Activated naive CD8-positive, alpha-beta T cell treated with anti-CD3 and anti-CD28 coated beads, Interleukin-2, amount 10 ng/mL, durations not matched to agents 7 days and 5 days (primary cell): Measurements from ENCODE around the gene FIGNL2. TPM values are rescaled to one million over a fixed set of nuclear protein-coding genes. Genes with fewer than 3 reads are reported as not detected.
"Not testable (repeated sequence)": the region's sequence is repeated elsewhere in the genome, so short reads cannot be mapped to it uniquely, and the experiment has no call there.

Experiments used
- ATAC-seq: fragments of 150-1000 bp; cut with Tn5 transposase; one replicate; pipeline ENCODE4 v1.10.0; 2021; ENCODE audit warnings: low read depth, moderate library complexity
- POLR2A ChIA-PET: fragments of 350-600 bp; sonication (Branson Sonifier 250); formaldehyde crosslinking; loops from one replicate; lab custom pipeline; 2021; ENCODE audit warnings: antibody characterized with exemption; lab: Charles Lee
- DNase-seq: peaks from one replicate; pipeline ENCODE4 v3.0.0; 2021
- H3K27ac Mint-ChIP-seq: one replicate; pipeline ENCODE4 v1.8.0; 2022; ENCODE audit warnings: mild to moderate bottlenecking, mixed read lengths
- H3K27me3 Mint-ChIP-seq: one replicate; pipeline ENCODE4 v1.8.0; 2022; ENCODE audit warnings: mild to moderate bottlenecking, moderate library complexity, mixed read lengths
- H3K36me3 Mint-ChIP-seq: one replicate; pipeline ENCODE4 v1.8.0; 2021; ENCODE audit warnings: mild to moderate bottlenecking, mixed read lengths
- H3K4me1 Mint-ChIP-seq: one replicate; pipeline ENCODE4 v1.8.0; 2021; ENCODE audit warnings: mixed read lengths
- H3K4me3 Mint-ChIP-seq: one replicate; pipeline ENCODE4 v1.8.0; 2022; ENCODE audit warnings: mild to moderate bottlenecking, moderate library complexity, mixed read lengths
- H3K9me3 Mint-ChIP-seq: one replicate; pipeline ENCODE4 v1.8.0; 2021; ENCODE audit warnings: mixed read lengths
- total RNA-seq, 2 experiments: library from RNA; stranded (reverse); gene quantifications; one replicate each; pipeline ENCODE4 v1.2.3, GENCODE V29; 2021

Gene FIGNL2
- total RNA-seq, 2 experiments from 2014 or later, result 0.74 to 1.1 TPM

DNA sequence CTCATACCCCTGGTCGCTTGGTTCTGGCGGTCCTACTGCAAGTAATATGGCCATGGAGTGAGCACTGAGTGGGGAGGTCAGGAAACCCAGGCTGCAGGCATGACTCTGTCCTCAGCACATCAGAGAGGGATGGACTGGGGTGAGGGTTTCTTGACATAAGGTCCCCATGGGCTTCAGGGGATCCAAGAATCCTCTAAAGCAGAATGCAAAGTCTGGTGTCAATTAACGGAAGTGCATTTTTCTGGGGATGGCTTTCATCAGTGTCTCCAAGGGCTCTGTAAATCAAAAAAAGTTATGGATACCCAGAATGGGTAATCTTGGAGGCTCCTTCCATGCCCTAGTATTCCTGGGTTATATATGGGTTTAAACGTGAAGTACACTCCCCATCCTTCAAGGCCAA lies 3.7 kb downstream of the FIGNL2 start:
- Mint-ChIP-seq H3K9me3 (no peaks in the 10 kb centered on the region), H3K27me3 (peaks cover 44% of the 10 kb centered on the region), H3K27ac (no peak overlapping the region), H3K36me3 (no peaks in the 10 kb centered on the region), H3K4me1 (peaks cover 4% of the 10 kb centered on the region), H3K4me3 (no peak overlapping the region)
- POLR2A ChIA-PET, result no interaction called here
- ATAC-seq, result no peak
- no peak for DNase-seq

DNA sequence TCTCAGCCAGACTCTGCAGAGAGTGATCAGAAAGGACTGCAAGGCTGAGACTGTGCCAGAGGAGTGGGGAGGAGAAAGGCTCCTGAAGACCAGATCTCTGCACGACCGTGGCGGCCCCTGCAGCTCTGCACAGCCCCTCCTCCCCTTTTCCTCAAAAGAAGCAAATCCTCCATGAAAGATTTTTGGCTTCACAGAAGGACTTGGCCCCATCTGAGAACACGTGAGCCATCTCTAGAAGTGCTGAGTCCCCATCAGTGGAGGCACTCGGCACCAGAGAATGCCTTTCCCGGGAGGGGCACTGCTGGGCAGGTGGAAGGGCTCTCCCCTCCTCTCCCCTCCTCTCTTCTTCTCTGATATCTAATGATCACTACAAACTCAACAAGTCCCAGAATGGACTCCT lies 6.8 kb downstream of the FIGNL2 start:
- H3K27me3 Mint-ChIP-seq, result peaks cover 50% of the 10 kb centered on the region
- no peak for DNase-seq
- H3K4me1 Mint-ChIP-seq, result peaks cover 4% of the 10 kb centered on the region
- no peak for ATAC-seq
- no peak overlapping the region for H3K4me3 Mint-ChIP-seq
- H3K27ac Mint-ChIP-seq, result no peak overlapping the region
- H3K36me3 Mint-ChIP-seq, result no peaks in the 10 kb centered on the region
- POLR2A ChIA-PET, result interaction anchor here (1.3 kb wide), 1 partner anchor 10 kb away, joined by 3 read pairs; no protein-coding TSS in a partner anchor
- no peaks in the 10 kb centered on the region for H3K9me3 Mint-ChIP-seq

DNA sequence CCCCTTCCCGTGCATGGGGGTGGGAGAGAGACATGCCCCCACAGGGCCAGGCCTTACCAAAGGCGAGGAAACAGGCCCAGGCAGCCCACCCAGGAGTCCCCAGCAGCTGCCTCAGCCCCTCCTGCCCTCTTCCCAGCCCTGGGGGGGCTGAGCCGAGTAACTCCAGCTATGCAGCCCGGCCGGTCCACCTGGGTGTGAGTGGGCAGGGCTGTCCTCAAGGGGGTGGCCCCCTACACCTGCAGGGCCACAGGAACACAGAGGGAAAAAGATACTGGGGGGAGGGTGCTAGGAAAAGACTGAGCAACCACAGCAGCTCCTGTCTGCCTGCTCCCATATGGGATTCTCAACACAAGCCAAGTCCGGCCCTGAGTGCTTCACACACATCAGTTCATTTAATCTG lies 7.6 kb downstream of the FIGNL2 start:
- no peak overlapping the region for H3K27ac Mint-ChIP-seq
- no peaks in the 10 kb centered on the region for H3K9me3 Mint-ChIP-seq
- no peak overlapping the region for H3K4me3 Mint-ChIP-seq
- no peak for DNase-seq
- H3K27me3 Mint-ChIP-seq, result peaks cover 42% of the 10 kb centered on the region
- peaks cover under 1% of the 10 kb centered on the region for H3K4me1 Mint-ChIP-seq
- POLR2A ChIA-PET, result interaction anchor here (0.8 to 1.3 kb wide), 2 partner anchors 9 to 21 kb away, joined by 3 read pairs; no protein-coding TSS in a partner anchor
- H3K36me3 Mint-ChIP-seq, result no peaks in the 10 kb centered on the region
- no peak for ATAC-seq

DNA sequence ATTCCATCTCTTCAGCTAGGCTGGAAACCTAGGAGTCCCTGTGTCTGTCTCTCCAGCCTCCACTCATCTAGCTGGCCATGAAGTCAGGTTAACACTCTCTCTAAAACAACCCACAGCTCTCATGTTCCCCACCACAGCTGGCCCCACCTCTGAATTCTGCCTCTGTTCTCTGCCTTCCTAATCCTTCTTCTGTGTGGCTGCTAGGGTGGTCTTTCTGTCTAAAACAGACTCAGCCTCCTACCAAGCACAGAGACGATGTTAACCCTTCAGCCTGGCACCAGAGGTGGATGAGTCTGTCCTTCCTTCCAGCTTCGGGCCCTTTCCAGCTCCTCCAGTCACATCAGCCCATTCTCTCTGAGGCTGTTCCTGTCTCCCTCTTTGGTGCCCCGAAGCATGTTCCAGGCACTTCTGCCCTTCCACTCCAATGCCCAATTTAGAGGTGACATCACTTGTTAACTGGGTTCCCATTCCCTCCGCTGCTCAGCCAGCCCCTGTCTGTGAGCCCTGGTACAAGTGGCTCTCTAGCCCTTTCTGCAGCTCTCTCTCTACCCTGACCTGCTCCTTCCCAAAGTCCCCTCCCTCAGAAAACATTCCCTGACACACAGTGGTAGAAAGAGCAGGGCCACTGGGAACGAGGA lies 9.1 kb downstream of the FIGNL2 start:
- ATAC-seq, result no peak
- H3K4me1 Mint-ChIP-seq, result no peaks in the 10 kb centered on the region
- H3K9me3 Mint-ChIP-seq, result no peaks in the 10 kb centered on the region
- H3K27me3 Mint-ChIP-seq, result peaks cover 35% of the 10 kb centered on the region
- H3K4me3 Mint-ChIP-seq, result no peak overlapping the region
- no peak overlapping the region for H3K27ac Mint-ChIP-seq
- POLR2A ChIA-PET, result no interaction called here
- DNase-seq, result no peak
- no peaks in the 10 kb centered on the region for H3K36me3 Mint-ChIP-seq

DNA sequence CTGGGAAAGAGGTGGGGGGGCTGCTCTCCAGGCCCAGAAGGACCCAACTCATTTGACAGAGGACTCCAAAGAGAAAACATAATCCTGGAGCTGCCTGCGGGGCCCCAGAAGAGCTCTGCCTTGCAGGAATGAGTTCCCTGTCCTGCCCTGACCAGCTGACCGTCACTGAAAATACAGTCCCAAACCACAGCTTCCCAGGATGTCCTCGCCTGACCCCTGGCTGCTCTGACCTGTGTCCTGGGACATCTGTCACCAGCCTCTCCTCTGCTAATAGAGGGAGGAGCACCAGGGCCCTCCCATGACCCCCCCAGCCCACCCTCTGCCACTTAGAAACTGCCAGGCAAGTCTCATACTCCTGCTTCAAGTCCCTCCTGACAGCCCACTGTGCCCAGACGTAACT lies 9.8 kb downstream of the FIGNL2 start:
- peaks cover 2% of the 10 kb centered on the region for H3K4me1 Mint-ChIP-seq
- ATAC-seq (no peak), DNase-seq (no peak)
- H3K36me3 Mint-ChIP-seq, result no peaks in the 10 kb centered on the region
- no peak overlapping the region for H3K27ac Mint-ChIP-seq
- peaks cover 33% of the 10 kb centered on the region for H3K27me3 Mint-ChIP-seq
- no peak overlapping the region for H3K4me3 Mint-ChIP-seq
- POLR2A ChIA-PET, result no interaction called here
- H3K9me3 Mint-ChIP-seq, result no peaks in the 10 kb centered on the region

DNA sequence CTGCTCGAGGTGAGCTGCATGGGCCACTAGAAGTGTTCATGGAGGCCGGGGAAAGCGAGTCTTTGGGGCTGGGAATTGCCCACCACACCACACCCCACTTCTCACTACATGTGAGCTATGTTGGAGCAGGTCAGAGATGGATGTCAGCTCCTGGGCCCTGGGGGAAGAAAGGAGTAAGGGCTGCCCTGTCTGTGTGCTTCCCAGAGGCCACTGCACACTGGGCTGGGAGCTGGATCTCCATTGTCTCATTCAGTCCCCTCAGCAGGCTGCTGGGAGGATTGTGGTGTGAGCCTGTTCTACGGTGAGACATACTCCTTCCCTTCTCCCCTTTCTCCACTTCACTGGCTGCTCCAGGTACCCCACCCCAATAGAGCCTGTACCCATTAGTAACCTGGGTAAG lies 10.5 kb downstream of the FIGNL2 start:
- Mint-ChIP-seq H3K9me3 (no peaks in the 10 kb centered on the region), H3K4me1 (peaks cover 9% of the 10 kb centered on the region), H3K36me3 (no peaks in the 10 kb centered on the region), H3K27ac (no peak overlapping the region), H3K27me3 (peaks cover 32% of the 10 kb centered on the region), H3K4me3 (no peak overlapping the region)
- ATAC-seq (no peak), DNase-seq (no peak)
- POLR2A ChIA-PET, result interaction anchor here (0.5 kb wide), 1 partner anchor 43 kb away, joined by 3 read pairs; no protein-coding TSS in a partner anchor

DNA sequence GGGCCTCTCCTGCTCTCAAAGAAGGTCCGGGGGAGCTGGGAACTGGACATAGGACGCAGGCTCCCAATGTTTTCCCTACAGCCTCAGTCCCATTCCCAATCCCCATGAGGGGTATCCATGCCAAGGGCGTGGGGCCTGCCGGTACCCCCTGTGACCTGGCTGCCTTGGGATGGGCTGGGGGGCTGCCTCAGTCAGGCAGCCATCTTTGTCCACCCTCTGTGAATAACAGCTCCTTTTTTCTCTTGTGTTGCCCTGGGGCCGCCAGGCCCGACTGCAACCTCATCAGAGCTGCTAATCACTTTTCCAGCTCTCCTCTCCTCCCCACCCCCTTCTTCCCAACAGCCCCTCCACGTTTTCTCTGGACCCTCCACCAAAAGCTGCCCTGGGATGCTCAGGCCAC lies 11.2 kb downstream of the FIGNL2 start:
- no peaks in the 10 kb centered on the region for H3K9me3 Mint-ChIP-seq

DNA sequence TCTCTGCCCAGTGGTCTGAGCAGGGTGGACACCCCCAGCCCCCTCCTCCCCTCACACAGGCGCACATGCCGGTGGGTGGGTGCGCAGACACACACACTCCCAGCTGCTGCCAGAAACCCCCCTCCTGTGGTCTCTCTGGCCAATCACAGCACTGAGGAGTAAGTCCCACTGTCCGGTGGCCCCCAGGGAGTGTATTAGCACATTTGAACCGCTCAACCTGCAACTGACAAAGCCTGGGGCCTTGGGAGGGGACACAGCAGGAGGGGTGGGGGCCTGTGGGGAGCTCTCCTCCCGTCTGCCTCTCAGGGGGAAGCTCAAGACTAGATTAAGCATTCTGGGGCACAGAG lies 11.7 kb downstream of the FIGNL2 start:
- Mint-ChIP-seq H3K27me3 (peaks cover 38% of the 10 kb centered on the region), H3K27ac (no peak overlapping the region), H3K4me1 (peaks cover 18% of the 10 kb centered on the region), H3K9me3 (no peaks in the 10 kb centered on the region), H3K4me3 (no peak overlapping the region), H3K36me3 (no peaks in the 10 kb centered on the region)
- DNase-seq, result no peak
- ATAC-seq, result no peak
- POLR2A ChIA-PET, result no interaction called here

More for the DNA sequence above, 11.2 kb downstream of the FIGNL2 start:
- no peak for ATAC-seq
- DNase-seq, result no peak
- Mint-ChIP-seq H3K27ac (no peak overlapping the region), H3K4me3 (no peak overlapping the region), H3K4me1 (peaks cover 16% of the 10 kb centered on the region), H3K36me3 (no peaks in the 10 kb centered on the region), H3K27me3 (peaks cover 36% of the 10 kb centered on the region)
- POLR2A ChIA-PET, result no interaction called here

DNA sequence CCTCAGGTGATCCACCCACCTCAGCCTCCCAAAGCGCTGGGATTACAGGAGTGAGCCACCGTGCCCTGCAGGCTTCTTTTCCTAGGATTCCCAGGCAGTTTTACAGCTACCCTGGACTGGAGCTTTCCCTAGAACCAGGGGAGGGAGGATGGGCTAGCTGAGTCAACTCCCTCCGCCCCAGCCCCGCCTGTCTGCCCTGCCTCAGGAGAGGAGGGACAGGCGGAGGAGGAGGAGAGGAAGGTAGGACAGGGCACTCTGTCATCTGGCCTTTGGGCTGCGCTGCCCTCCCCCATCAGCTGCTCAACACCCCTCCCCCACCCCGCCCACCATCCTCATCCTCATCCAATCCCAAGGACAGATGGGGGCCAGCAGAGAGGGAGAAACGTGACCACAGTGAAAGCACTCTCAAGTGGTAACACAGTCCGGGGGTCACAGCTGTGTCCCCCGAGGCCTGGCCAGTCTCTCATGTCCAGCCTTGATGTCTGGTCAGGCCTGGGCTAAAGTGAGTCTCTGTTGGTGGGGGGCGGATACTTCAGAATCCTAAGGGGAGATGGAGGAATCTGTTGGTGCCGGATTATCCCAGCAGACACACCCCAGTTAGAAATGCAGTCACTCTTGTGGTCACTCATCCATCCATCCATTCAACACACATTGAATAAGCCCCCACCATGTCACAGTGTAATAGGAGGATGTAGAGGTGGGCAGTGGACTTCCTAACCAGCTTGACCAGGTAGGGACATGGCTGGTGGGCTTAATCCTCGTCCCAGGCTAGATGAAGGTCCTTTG lies 12.3 kb downstream of the FIGNL2 start:
- Mint-ChIP-seq H3K4me3 (no peak overlapping the region), H3K27ac (no peak overlapping the region), H3K27me3 (peaks cover 39% of the 10 kb centered on the region), H3K9me3 (no peaks in the 10 kb centered on the region), H3K4me1 (peaks cover 18% of the 10 kb centered on the region), H3K36me3 (no peaks in the 10 kb centered on the region)
- POLR2A ChIA-PET, result interaction anchor here (0.7 kb wide), 1 partner anchor 759 kb away, joined by 3 read pairs; no protein-coding TSS in a partner anchor
- DNase-seq (no peak), ATAC-seq (no peak)

DNA sequence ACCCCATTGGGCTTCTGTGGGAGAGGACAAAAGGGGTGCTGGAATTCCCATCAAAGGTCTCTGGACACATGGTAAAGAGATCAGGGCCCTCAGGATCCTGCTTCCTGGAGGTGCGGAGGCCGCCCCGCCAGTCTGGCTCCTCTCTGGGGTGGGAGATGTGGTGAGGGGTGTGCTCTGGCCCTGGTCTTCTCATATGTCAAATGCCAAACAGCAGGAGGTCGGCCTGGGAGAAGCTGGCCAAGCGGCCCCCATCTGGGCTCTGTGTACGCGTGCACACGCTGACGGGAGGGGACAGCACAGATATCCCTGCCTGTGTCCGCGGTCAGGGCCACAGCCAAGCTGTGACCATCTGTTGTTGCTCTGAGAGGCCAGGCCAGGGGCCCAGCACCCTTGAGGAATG lies 14.1 kb downstream of the FIGNL2 start:
- ATAC-seq (no peak), DNase-seq (no peak)
- Mint-ChIP-seq H3K27me3 (peaks cover 48% of the 10 kb centered on the region), H3K4me1 (peaks cover 18% of the 10 kb centered on the region), H3K36me3 (no peaks in the 10 kb centered on the region), H3K9me3 (no peaks in the 10 kb centered on the region), H3K4me3 (no peak overlapping the region), H3K27ac (no peak overlapping the region)
- POLR2A ChIA-PET, result no interaction called here

DNA sequence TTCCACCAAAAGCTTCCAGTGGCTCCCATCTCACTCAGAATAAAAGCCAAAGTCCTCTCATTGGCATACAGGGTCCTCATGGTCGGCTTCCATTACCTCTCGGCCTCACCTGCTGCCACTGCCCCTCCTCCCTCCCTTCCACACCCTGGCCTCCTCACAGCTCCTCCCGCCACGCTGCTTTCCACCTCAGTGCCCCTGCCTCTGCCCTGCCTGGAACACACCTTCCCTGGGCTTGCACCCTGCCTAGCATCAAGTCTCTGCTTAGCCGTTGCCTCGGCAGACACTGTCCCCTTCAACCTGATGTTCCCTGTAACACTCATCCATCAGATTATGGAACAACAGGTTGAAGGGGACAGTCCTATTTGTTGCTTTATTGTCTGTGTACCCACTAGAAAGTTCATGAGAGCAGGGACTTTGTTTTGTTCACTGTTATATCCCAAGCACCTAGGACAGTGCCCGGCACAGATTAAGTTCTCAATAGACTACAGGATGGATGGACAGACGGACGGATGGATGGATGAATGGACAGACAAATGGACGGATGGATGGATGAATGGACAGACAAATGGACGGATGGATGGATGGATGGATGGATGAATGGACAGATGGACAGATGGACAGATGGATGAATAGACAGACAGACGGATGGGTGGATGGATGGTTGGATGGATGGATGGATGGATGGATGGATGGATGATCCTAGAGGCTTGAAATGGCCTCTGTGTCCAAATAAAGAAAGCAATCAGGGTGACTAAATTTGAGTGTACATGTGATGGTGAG lies 14.9 kb downstream of the FIGNL2 start:
- no peaks in the 10 kb centered on the region for H3K36me3 Mint-ChIP-seq
- H3K4me3 Mint-ChIP-seq, result peak overlapping the region; percentile 57
- H3K9me3 Mint-ChIP-seq, result no peaks in the 10 kb centered on the region
- H3K27me3 Mint-ChIP-seq, result peaks cover 46% of the 10 kb centered on the region
- DNase-seq (no peak), ATAC-seq (no peak)
- peaks cover 19% of the 10 kb centered on the region for H3K4me1 Mint-ChIP-seq
- POLR2A ChIA-PET, result no interaction called here
- no peak overlapping the region for H3K27ac Mint-ChIP-seq

DNA sequence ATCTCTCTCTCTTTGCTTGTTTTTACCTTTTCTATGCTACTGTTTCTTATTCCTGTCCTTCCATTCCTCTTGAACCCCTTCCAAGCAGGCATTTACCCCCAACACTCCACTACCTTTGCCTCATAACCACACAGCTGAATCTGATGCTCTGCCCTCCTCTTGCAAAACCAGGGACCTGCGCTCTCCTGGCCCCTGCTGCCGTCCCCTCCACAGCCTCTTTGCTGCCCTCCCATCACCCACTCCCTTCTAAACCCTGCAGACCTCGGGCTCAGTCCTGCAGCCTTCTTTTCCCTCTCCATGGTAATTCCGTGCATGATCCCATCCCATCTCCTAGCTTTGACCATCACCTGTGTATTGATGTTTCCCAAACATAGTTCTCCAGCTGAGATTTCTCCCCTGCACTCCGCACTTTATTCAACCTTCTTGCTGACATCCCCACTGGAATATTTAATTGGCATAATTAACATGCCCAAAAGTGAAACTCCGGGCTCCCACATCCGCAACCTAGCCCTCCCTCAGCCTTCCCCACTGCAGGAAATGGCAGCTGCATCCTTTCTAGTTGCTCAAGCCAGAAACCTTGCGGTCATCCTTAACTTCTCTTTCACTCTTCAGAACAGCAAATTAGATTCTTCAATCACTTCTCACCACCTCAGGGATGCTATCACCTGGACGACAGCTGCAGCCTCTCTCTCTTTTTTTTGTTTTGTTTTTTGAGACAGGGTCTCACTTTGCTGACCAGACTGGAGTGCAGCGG lies 16.0 kb downstream of the FIGNL2 start:
- H3K36me3 Mint-ChIP-seq, result no peaks in the 10 kb centered on the region
- DNase-seq (no peak), ATAC-seq (peak; percentile 55)
- no peaks in the 10 kb centered on the region for H3K9me3 Mint-ChIP-seq
- POLR2A ChIA-PET, result interaction anchor here (0.7 to 1.3 kb wide), 3 partner anchors 9 to 13 kb away, joined by 3 to 5 read pairs (median 5); no protein-coding TSS in a partner anchor
- no peak overlapping the region for H3K27ac Mint-ChIP-seq
- H3K4me3 Mint-ChIP-seq, result peak overlapping the region; percentile 68
- peaks cover 44% of the 10 kb centered on the region for H3K27me3 Mint-ChIP-seq
- H3K4me1 Mint-ChIP-seq, result peaks cover 30% of the 10 kb centered on the region

DNA sequence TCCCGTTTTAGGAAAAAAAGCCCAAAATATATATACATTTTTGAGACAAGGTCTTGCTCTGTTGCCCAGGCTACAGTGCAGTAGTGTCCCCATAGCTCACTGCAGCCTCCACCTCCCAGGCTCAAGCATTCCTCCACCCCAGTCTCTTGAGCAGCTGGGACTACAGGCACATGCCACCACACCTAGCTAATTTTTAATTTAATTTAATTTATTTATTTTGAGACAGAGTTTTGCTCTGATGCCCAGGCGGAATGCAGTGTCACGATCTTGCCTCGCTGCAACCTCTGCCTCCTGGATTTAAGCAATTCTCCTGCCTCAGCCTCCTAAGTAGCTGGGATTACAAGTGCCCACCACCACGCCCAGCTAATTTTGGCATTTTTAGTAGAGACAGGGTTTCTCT lies 16.7 kb downstream of the FIGNL2 start:
- H3K27ac Mint-ChIP-seq, H3K36me3 Mint-ChIP-seq, ATAC-seq, H3K9me3 Mint-ChIP-seq, H3K4me3 Mint-ChIP-seq, DNase-seq: not testable (repeated sequence)
- peaks cover 43% of the 10 kb centered on the region for H3K27me3 Mint-ChIP-seq
- peaks cover 32% of the 10 kb centered on the region for H3K4me1 Mint-ChIP-seq
- POLR2A ChIA-PET, result interaction anchor here (0.7 to 1.3 kb wide), 3 partner anchors 10 to 12 kb away, joined by 3 to 5 read pairs (median 5); no protein-coding TSS in a partner anchor
